OCI-LY1 (cell line): ENCODE data around the gene SACM1L.

Experiments
- EZH2 ChIP-seq: fragments of 200-600 bp; sonication (generic), shearing (Covaris generic); IDR thresholded peaks from 2 replicates; pipeline ENCODE4 v1.8.0; 2017; ENCODE audit warnings: borderline replicate concordance, mixed run types, mild to moderate bottlenecking, antibody characterized with exemption, low read length, moderate library complexity, mixed read lengths
- TF ChIP-seq, protein P1 (sequence below): fragments of 200-600 bp; sonication (generic), shearing (Covaris generic); IDR thresholded peaks from 2 replicates; pipeline ENCODE4 v1.5.1; 2017; ENCODE audit warnings: mild to moderate bottlenecking, antibody characterized with exemption, low read length, moderate library complexity, mixed read lengths

DNA sequence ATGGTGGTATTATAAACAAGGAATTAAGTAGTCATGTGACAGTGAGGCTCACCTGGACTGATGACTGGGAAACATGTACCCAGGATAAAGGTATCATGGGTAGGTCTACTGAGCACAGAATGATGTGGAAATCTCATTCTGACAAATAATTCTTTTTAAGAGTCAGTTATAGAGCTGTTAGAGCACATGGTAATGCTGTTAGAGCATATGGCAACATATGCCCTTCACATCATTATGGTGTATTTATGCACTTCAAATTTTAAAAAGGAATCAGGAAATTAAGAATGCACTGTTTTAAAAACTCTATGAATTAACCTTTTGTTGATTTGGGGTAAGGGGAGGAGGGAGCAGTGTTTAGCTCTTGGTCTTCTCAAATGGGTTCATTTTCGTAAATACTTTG is 105.5 kb downstream of the SACM1L start:
- TF ChIP-seq, protein P1, sequence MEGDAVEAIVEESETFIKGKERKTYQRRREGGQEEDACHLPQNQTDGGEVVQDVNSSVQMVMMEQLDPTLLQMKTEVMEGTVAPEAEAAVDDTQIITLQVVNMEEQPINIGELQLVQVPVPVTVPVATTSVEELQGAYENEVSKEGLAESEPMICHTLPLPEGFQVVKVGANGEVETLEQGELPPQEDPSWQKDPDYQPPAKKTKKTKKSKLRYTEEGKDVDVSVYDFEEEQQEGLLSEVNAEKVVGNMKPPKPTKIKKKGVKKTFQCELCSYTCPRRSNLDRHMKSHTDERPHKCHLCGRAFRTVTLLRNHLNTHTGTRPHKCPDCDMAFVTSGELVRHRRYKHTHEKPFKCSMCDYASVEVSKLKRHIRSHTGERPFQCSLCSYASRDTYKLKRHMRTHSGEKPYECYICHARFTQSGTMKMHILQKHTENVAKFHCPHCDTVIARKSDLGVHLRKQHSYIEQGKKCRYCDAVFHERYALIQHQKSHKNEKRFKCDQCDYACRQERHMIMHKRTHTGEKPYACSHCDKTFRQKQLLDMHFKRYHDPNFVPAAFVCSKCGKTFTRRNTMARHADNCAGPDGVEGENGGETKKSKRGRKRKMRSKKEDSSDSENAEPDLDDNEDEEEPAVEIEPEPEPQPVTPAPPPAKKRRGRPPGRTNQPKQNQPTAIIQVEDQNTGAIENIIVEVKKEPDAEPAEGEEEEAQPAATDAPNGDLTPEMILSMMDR = no peak
- TF ChIP-seq EZH2 = no peak
